Activated naive CD4-positive, alpha-beta T cell treated with Interleukin-2 at 50 U/mL for 16 hours (primary cell): ENCODE measurements around the gene RBBP5.

ENCODE experiments used
- DNase-seq: peaks from one replicate; pipeline ENCODE4 v3.0.0-alpha.2; 2020

Gene RBBP5

GRCh38 chr1:205073511-205073910, 48.3 kb downstream of the RBBP5 start:
- DNase-seq: no peak

DNA sequence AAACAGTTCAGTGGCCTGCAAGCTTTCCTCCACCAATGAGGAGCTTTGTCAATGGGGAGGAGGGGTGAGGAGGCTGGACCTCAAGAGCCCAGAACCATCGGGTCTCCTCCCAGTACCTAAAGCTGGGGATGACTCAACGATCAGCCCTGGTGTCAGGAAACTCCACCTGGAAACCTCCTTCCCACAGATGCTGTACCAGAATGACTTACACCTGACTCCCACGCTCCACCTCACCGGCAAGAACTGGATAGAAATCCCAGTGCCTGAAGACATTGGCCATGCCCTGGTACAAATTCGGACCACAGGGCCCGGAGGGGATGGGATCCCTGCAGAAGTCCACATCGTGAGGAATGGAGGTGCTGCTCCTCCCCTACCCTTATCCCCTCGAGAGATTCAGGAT, 48.9 kb downstream of the RBBP5 start:
- no peak for DNase-seq

- DNase-seq: no peak
These were observed 49.5 kb downstream of the RBBP5 start for GRCh38 chr1:205072286-205072685.

DNA sequence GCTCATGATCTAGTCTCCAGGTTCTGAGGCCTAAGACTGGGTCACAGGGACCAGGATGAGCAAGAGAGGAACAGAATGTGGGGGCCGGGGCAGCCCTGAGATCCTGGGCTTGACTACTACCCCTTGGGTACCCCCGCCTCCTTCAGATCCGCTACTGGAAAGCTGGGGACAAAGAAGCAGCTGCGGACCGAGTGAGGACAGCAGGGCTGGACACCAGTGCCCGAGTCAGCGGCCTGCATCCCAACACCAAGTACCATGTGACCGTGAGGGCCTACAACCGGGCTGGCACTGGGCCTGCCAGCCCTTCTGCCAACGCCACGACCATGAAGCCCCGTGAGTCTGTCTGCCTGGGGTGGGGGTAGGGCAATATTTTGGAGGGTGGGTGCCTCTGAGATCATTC, 50.0 kb downstream of the RBBP5 start:
- no peak for DNase-seq

GRCh38 chr1:205071028-205071409, 50.8 kb downstream of the RBBP5 start:
- DNase-seq: no peak

DNA sequence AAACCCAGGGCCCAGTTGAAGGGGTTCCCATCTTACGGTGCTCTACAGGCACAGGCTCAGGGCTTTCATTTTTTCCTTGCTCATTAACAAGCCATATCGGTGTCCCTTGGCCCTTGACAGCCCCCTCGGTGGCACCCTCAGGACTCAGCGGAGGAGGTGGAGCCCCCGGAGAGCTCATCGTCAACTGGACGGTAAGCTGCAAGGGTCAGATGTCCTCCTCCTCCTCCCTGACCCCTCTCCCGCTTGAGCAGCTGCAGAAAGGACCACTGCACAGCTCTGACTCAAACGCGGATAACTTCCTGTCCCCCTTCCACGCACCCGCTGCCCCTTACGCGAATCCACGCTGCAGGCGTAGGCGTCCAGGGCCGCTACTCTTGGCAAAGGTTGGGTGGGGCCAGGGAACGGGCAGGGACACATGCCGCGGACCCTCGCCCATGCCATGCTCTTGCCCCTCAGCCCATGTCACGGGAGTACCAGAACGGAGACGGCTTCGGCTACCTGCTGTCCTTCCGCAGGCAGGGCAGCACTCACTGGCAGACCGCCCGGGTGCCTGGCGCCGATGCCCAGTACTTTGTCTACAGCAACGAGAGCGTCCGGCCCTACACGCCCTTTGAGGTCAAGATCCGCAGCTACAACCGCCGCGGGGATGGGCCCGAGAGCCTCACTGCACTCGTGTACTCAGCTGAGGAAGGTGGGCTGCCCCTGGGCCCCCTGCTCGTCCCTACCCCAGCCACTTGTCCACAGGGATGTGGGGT, 52.2 kb downstream of the RBBP5 start:
- no peak for DNase-seq

GRCh38 chr1:205068457-205069040, 53.2 kb downstream of the RBBP5 start:
- no peak for DNase-seq

- DNase-seq: no peak
These were observed 53.8 kb downstream of the RBBP5 start for GRCh38 chr1:205068001-205068400.

GRCh38 chr1:205067031-205067430, 54.7 kb downstream of the RBBP5 start:
- no peak for DNase-seq

DNA sequence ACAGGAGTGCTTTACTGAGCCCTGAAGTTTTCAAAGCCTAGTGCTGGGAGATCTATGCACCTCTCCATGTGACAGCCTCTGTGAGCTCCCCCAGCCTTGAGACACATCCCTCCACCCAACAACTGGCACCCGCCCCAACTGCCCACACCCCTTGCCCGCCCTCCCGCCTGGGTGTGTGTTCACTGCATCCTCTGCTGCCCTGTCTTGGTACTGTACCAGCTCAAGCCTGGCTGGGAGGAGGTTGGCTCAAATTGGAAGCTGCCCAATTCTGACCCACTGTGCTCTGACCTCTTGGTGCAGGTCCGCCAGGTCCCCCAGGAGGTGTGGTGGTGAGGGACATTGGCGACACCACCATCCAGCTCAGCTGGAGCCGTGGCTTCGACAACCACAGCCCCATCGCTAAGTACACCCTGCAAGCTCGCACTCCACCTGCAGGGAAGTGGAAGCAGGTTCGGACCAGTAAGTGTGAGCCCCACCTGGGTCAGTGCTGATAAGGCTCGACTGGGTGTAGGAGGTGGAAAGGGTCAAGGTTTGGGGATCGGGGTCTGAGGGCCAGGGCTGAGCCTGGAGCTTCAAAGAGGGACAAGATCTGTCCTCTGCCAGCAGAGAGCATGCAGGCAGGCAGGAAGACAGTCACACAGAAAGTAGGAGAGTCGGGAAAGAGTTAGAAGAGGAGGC, 55.5 kb downstream of the RBBP5 start:
- no peak for DNase-seq

GRCh38 chr1:205065666-205066065, 56.1 kb downstream of the RBBP5 start:
- DNase-seq: no peak

DNA sequence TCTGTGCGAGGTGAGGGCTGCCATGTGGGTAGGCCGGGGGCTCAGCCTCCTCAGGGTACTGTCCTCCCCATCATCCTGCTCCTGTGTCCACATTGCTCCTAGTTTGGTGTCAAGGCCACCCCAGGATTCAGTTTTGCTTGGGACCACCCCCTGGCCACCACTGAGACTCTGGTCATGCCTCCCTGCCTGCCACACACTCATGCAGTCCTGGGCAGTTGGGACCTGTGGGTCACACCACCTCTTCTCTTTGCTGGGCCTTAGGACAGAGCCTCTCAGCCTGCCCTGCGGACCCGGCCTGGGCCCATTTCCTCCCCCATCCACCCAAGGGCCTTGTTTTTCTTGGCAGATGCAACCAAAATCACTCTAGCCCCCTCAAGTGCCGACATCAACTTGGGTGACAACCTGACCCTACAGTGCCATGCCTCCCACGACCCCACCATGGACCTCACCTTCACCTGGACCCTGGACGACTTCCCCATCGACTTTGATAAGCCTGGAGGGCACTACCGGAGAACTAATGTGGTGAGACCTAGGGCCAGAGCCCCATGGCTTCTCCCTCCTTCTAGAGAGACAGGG, 56.9 kb downstream of the RBBP5 start:
- no peak for DNase-seq

DNA sequence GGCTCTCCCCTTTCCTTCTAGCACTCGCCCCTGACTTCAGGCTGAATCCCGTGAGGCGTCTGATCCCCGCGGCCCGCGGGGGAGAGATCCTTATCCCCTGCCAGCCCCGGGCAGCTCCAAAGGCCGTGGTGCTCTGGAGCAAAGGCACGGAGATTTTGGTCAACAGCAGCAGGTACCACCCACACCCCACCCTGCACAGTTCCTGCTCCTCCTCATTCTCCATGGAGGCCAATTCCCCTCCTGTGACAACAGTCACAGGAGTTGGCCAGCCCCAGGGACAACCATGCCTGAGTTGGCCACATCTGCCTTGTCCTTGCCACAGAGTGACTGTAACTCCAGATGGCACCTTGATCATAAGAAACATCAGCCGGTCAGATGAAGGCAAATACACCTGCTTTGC, 57.5 kb downstream of the RBBP5 start:
- no peak for DNase-seq

DNA sequence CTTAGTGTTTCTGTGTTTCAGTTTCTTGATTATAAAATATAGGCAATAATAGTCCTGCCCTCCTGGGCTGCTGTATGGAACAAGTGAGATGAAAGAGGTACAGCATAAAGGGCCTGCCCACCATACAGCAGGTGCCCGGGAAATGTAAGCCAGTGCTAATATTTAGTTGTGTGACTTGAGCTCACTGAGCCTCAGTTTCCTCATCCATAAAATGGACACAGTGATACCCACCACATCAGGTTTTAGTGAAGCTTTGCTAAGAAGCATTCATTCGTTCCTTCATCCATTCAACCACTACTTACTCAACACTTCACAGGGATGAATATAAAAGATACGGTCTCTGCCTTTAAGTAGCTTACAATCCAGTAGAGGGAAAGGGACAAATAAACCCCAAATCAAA, 58.9 kb downstream of the RBBP5 start:
- DNase-seq: no peak

- DNase-seq: no peak
These were observed 59.5 kb downstream of the RBBP5 start for GRCh38 chr1:205062319-205062718.

DNA sequence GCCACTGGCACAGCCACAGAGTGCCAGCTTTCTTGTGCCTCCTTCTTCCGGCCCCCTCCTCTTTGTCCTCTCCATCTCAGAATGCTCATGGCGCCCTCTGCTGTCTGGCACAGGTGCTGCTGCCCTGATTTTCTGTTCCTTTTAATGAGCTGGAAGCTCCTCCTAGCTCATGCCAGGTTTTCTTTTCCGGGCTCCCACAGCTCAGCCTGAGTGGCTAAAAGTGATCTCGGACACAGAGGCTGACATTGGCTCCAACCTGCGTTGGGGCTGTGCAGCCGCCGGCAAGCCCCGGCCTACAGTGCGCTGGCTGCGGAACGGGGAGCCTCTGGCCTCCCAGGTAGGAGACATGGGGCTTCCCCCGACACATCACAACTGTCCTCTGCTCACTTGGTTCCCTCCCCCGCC, 60.1 kb downstream of the RBBP5 start:
- DNase-seq: peak; percentile 65

- DNase-seq: no peak
These were observed 60.6 kb downstream of the RBBP5 start for GRCh38 chr1:205061227-205061626.

DNA sequence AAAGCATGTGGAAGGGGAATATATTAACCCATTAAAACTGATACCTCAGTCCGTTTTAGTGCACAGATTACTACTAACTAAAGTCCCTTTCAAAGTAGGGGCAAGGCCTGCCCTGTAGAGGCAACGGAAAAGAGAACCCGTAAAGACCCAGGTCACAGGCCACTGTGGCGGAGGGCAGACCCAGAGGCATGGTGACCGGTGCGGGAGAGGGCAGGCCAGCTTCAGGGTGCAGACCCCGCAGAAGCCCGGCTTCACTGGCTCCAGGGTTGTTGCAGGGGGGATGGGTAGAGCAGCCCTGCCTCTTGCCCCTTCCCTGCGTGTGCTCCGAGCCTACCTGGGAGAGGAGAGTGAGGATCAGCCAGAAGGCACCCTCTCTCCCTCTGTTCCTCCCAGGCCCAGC, 61.0 kb downstream of the RBBP5 start:
- DNase-seq: no peak

- DNase-seq: no peak
These were observed 62.1 kb downstream of the RBBP5 start for GRCh38 chr1:205059660-205060059.

- DNase-seq: no peak
These were observed 62.9 kb downstream of the RBBP5 start for GRCh38 chr1:205058853-205059252.

DNA sequence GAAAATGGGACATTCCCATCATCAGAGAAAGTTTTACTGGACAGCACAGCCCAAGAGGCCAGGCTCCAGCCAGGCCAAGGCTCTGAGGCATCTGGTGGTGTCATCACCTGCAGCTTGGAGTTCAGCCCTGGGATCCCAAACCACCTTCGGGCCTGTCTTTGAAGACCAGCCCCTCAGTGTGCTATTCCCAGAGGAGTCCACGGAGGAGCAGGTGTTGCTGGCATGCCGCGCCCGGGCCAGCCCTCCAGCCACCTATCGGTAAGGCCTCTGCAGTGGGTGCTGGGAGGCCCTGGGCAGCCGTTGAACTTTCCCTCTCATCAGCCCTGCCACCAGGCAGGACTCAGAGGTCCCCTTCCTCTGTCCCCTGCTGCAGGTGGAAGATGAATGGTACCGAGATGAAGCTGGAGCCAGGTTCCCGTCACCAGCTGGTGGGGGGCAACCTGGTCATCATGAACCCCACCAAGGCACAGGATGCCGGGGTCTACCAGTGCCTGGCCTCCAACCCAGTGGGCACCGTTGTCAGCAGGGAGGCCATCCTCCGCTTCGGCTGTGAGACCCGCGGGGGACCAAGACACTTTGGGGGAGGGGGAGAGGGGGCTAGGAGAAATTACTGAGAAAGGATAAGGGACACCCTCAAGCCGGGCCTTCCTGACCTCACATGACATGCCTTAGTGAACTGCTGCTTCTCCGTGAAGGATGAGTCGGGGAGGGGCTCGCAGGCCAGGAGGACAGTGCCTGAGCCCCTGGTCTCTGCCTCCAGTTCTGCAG, 63.8 kb downstream of the RBBP5 start:
- DNase-seq: no peak

- no peak for DNase-seq
These were observed 64.7 kb downstream of the RBBP5 start for GRCh38 chr1:205056956-205057568.

- DNase-seq: no peak
These were observed 65.6 kb downstream of the RBBP5 start for GRCh38 chr1:205056188-205056611.
